Neural cell (in vitro differentiated cells): Measurements from ENCODE around the gene KRT38. TPM values are rescaled to one million over a fixed set of nuclear protein-coding genes. Genes with fewer than 3 reads are reported as not detected.

Experiments used
- H2AFZ ChIP-seq: fragments of 200-600, 300-800 bp; sonication (generic), shearing (Covaris generic); 2 replicates; pipeline ENCODE4 v1.6.0; 2014; ENCODE audit warnings: low read depth, mild to moderate bottlenecking, antibody characterized with exemption, low read length, moderate library complexity
- H3F3A ChIP-seq: fragments of 200-600 bp; shearing (Covaris generic); 2 replicates; pipeline ENCODE4 v1.6.1; 2016; ENCODE audit warnings: mild to moderate bottlenecking, moderate library complexity, mixed read lengths, antibody characterized with exemption, low read length; ENCODE audit not compliant: insufficient read depth, poor library complexity, severe bottlenecking
- H3K27ac ChIP-seq: fragments of 200-600, 300-800 bp; sonication (generic), shearing (Covaris generic); 2 replicates; pipeline ENCODE4 v1.5.1; 2014; ENCODE audit warnings: mild to moderate bottlenecking, low read length, moderate library complexity
- H3K27me3 ChIP-seq: fragments of 300-800, 200-600 bp; sonication (generic), shearing (Covaris generic); 2 replicates; pipeline ENCODE4 v1.6.0; 2014; ENCODE audit warnings: mild to moderate bottlenecking, low read depth, low read length, moderate library complexity; ENCODE audit not compliant: insufficient read depth
- H3K36me3 ChIP-seq: fragments of 300-800, 200-600 bp; sonication (generic), shearing (Covaris generic); 2 replicates; pipeline ENCODE4 v1.5.1; 2014; ENCODE audit warnings: mild to moderate bottlenecking, antibody characterized with exemption, low read length, moderate library complexity; ENCODE audit not compliant: insufficient read depth
- H3K4me2 ChIP-seq: fragments of 300-800, 200-600 bp; sonication (generic), shearing (Covaris generic); 2 replicates; pipeline ENCODE4 v1.6.0; 2014; ENCODE audit warnings: mild to moderate bottlenecking, low read length
- H3K4me3 ChIP-seq: fragments of 300-800, 200-600 bp; sonication (generic), shearing (Covaris generic); 2 replicates; pipeline ENCODE4 v1.5.1; 2014; ENCODE audit warnings: mild to moderate bottlenecking, low read length, moderate library complexity
- H3K79me2 ChIP-seq: fragments of 200-600 bp; shearing (Covaris generic); replicated peaks from 2 replicates; pipeline ENCODE4 v1.6.0; 2014; ENCODE audit warnings: mild to moderate bottlenecking, low read length, moderate library complexity; ENCODE audit not compliant: insufficient read depth
- H3K9ac ChIP-seq: fragments of 300-800, 200-600 bp; sonication (generic), shearing (Covaris generic); 2 replicates; pipeline ENCODE4 v1.6.1; 2016; ENCODE audit warnings: mild to moderate bottlenecking, low read length, mixed read lengths
- H3K9me2 ChIP-seq: fragments of 200-600 bp; shearing (Covaris generic); 2 replicates; pipeline ENCODE4 v1.6.1; 2016; ENCODE audit warnings: mild to moderate bottlenecking, low read length, mixed read lengths; ENCODE audit not compliant: insufficient read depth
- H3K9me3 ChIP-seq: fragments of 200-600, 300-800 bp; sonication (generic), shearing (Covaris generic); 2 replicates; pipeline ENCODE4 v1.6.1; 2016; ENCODE audit warnings: mild to moderate bottlenecking, mixed run types, low read length, moderate library complexity, mixed read lengths
- H4K20me1 ChIP-seq: fragments of 200-600 bp; shearing (Covaris generic); 2 replicates; pipeline ENCODE4 v1.6.1; 2016; ENCODE audit warnings: mild to moderate bottlenecking, mixed run types; ENCODE audit not compliant: insufficient read depth
- CTCF ChIP-seq: fragments of 450-650 bp; IDR thresholded peaks from 2 replicates; pipeline ENCODE4 v1.5.1; 2014; ENCODE audit warnings: antibody characterized with exemption, mild to moderate bottlenecking, moderate library complexity; ENCODE audit not compliant: poor library complexity, severe bottlenecking
- EP300 ChIP-seq: fragments of 450-650 bp; conservative IDR thresholded peaks from 2 replicates; pipeline ENCODE4 v1.6.1; 2014; ENCODE audit warnings: antibody characterized with exemption, mild to moderate bottlenecking, moderate library complexity; ENCODE audit not compliant: poor library complexity, severe bottlenecking
- EZH2 ChIP-seq: fragments of 200-600, 300-800 bp; shearing (Covaris generic), sonication (generic); IDR thresholded peaks from 2 replicates; pipeline ENCODE4 v1.6.1; 2014; ENCODE audit warnings: antibody characterized with exemption, low read length, borderline replicate concordance, mild to moderate bottlenecking; ENCODE audit not compliant: insufficient read depth, poor library complexity, severe bottlenecking
- MXI1 ChIP-seq: fragments of 450-650 bp; conservative IDR thresholded peaks from 2 replicates; pipeline ENCODE4 v1.6.1; 2014; ENCODE audit warnings: antibody characterized with exemption, mild to moderate bottlenecking; ENCODE audit not compliant: poor library complexity, severe bottlenecking
- POLR2AphosphoS5 ChIP-seq: IDR thresholded peaks from 2 replicates; pipeline ENCODE4 v1.6.1; 2012
- RAD21 ChIP-seq: fragments of 450-650 bp; conservative IDR thresholded peaks from 2 replicates; pipeline ENCODE4 v1.6.1; 2014; ENCODE audit warnings: antibody characterized with exemption, mild to moderate bottlenecking, moderate library complexity
- REST ChIP-seq: IDR thresholded peaks from 2 replicates; pipeline ENCODE4 v1.6.1; 2012; ENCODE audit warnings: borderline replicate concordance
- SMC3 ChIP-seq: fragments of 450-650 bp; conservative IDR thresholded peaks from 2 replicates; pipeline ENCODE4 v1.6.1; 2014; ENCODE audit warnings: antibody characterized with exemption, mild to moderate bottlenecking, moderate library complexity; ENCODE audit not compliant: poor library complexity
- TAF1 ChIP-seq: IDR thresholded peaks from 2 replicates; pipeline ENCODE4 v1.6.1; 2012; ENCODE audit warnings: low read depth
- polyA plus RNA-seq: library from polyadenylated mRNA; depleted of rRNA; stranded (reverse); fragments of >200 nt; gene quantifications from 2 replicates; pipeline ENCODE4 v1.2.3, GENCODE V29; 2014

KRT38 gene
- polyA plus RNA-seq, 1 donor from 2014 or later, result not detected

- no peak overlapping the region for H3K4me3 ChIP-seq
- no peak overlapping the region for H2AFZ ChIP-seq
- no peaks in the 10 kb centered on the region for H3K27me3 ChIP-seq
- no peak overlapping the region for H3K9ac ChIP-seq
- H3K4me2 ChIP-seq, result no peak overlapping the region
- H4K20me1 ChIP-seq, result no peaks in the 10 kb centered on the region
- H3F3A ChIP-seq, result no peaks in the 10 kb centered on the region
- TF ChIP-seq CTCF, result no peak
- no peaks in the 10 kb centered on the region for H3K36me3 ChIP-seq
- H3K9me2 ChIP-seq, result no peaks in the 10 kb centered on the region
- no peak overlapping the region for H3K27ac ChIP-seq
- H3K79me2 ChIP-seq, result no peaks in the 10 kb centered on the region
- no peaks in the 10 kb centered on the region for H3K9me3 ChIP-seq
Measured at GRCh38 chr17:41437769-41438168, 3.0 kb downstream of the KRT38 start.

GRCh38 chr17:41437254-41437653 lies 3.5 kb downstream of the KRT38 start:
- Histone ChIP-seq H3K9me3 (no peaks in the 10 kb centered on the region), H4K20me1 (no peaks in the 10 kb centered on the region), H3K9ac (no peak overlapping the region), H3K27ac (no peak overlapping the region), H3K27me3 (no peaks in the 10 kb centered on the region), H3K79me2 (no peaks in the 10 kb centered on the region), H2AFZ (no peak overlapping the region), H3K36me3 (no peaks in the 10 kb centered on the region), H3F3A (no peaks in the 10 kb centered on the region), H3K9me2 (no peaks in the 10 kb centered on the region), H3K4me2 (no peak overlapping the region), H3K4me3 (no peak overlapping the region)
- TF ChIP-seq CTCF, result no peak
- TF ChIP-seq EZH2, result no peak
- TF ChIP-seq RAD21, result no peak
- TF ChIP-seq EP300, result no peak
- no peak for TF ChIP-seq POLR2AphosphoS5
- no peak for TF ChIP-seq SMC3
- no peak for TF ChIP-seq REST
- no peak for TF ChIP-seq TAF1
- TF ChIP-seq MXI1, result no peak
